PFSK-1 (cell line): Measurements from ENCODE around the gene ZNF462.

Source experiments
- FOXP2 ChIP-seq: optimal IDR thresholded peaks from 2 replicates; pipeline ENCODE3; 2011; ENCODE audit warnings: borderline replicate concordance, control low read depth, inconsistent platforms; ENCODE audit not compliant: insufficient read depth; ENCODE audit errors: extremely low read length, extremely low read depth
- POLR2AphosphoS5 ChIP-seq: IDR thresholded peaks from 2 replicates; pipeline ENCODE4 v1.6.1; 2012; ENCODE audit warnings: low read depth, mild to moderate bottlenecking, control low read depth, low read length, moderate library complexity
- SIN3A ChIP-seq: IDR thresholded peaks from 2 replicates; pipeline ENCODE4 v1.6.1; 2012; ENCODE audit warnings: mild to moderate bottlenecking, low read length, moderate library complexity, borderline replicate concordance; ENCODE audit not compliant: insufficient read depth
- TAF1 ChIP-seq: IDR thresholded peaks from 2 replicates; pipeline ENCODE4 v1.6.1; 2012; ENCODE audit warnings: low read length, control low read depth, borderline replicate concordance; ENCODE audit not compliant: insufficient read depth
- TF ChIP-seq, protein P1 (sequence below), 2 experiments: IDR thresholded peaks; 2 replicates each; pipeline versions ENCODE4 v1.6.1 to v1.8.0; 2011 to 2012; ENCODE audit warnings: low read depth in 2 of 2, low read length in 2 of 2, control low read depth in 1 of 2, inconsistent platforms in 1 of 2, mild to moderate bottlenecking in 1 of 2, moderate library complexity in 1 of 2; ENCODE audit not compliant: insufficient read depth in 1 of 2

The ZNF462 gene

GRCh38 chr9:106963684-106964083 lies 100.7 kb downstream of the ZNF462 start:
- no peak for TF ChIP-seq SIN3A
- no peak for TF ChIP-seq TAF1
- TF ChIP-seq, protein P1, sequence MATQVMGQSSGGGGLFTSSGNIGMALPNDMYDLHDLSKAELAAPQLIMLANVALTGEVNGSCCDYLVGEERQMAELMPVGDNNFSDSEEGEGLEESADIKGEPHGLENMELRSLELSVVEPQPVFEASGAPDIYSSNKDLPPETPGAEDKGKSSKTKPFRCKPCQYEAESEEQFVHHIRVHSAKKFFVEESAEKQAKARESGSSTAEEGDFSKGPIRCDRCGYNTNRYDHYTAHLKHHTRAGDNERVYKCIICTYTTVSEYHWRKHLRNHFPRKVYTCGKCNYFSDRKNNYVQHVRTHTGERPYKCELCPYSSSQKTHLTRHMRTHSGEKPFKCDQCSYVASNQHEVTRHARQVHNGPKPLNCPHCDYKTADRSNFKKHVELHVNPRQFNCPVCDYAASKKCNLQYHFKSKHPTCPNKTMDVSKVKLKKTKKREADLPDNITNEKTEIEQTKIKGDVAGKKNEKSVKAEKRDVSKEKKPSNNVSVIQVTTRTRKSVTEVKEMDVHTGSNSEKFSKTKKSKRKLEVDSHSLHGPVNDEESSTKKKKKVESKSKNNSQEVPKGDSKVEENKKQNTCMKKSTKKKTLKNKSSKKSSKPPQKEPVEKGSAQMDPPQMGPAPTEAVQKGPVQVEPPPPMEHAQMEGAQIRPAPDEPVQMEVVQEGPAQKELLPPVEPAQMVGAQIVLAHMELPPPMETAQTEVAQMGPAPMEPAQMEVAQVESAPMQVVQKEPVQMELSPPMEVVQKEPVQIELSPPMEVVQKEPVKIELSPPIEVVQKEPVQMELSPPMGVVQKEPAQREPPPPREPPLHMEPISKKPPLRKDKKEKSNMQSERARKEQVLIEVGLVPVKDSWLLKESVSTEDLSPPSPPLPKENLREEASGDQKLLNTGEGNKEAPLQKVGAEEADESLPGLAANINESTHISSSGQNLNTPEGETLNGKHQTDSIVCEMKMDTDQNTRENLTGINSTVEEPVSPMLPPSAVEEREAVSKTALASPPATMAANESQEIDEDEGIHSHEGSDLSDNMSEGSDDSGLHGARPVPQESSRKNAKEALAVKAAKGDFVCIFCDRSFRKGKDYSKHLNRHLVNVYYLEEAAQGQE (IDR thresholded peaks at IDR 0.05; ENCODE audit: insufficient read depth in 1 of 2, low read depth in 2 of 2, low read length in 2 of 2) = no peak

- TF ChIP-seq, protein P1 (IDR thresholded peaks at IDR 0.05; ENCODE audit: insufficient read depth in 1 of 2, low read depth in 2 of 2, low read length in 2 of 2) = no peak
- TF ChIP-seq SIN3A (no peak), FOXP2 (no peak), TAF1 (no peak), POLR2AphosphoS5 (no peak)
Measured at GRCh38 chr9:106964329-106964728, 101.4 kb downstream of the ZNF462 start.

DNA sequence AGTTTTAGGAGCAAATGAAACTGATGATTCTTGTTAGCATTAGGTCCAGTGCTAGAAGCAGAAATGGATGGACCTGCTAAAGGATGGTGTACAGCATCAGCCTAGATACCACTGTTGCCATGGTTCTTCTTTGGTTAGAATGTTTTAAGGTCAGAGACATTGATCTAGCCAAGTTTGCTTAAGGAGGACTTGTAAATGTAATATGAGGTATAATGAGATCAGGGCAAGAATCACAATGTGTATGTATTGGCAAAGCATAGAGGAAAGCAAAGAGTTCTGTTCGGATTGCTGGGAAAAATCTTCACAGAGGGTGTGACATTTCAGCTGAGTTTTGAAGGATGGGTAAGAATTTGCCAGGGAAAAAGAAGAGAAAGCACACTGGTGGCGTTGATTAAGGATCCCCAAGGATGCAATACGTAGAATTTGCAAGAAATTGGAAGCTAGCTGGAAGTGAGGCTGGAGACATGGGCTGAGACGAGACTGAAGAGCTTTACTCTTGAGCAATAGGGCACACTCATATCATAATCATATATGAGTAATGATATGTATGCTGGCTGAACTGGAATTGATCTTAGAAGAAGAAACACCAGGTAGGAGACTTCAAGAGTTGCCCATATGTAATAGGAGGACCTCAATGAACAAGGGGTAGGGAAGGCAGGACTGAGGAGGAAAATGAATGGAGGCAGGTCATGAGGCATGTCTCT lies 102.0 kb downstream of the ZNF462 start:
- TF ChIP-seq TAF1 (no peak), FOXP2 (no peak), SIN3A (no peak), POLR2AphosphoS5 (no peak)
- TF ChIP-seq, protein P1 (IDR thresholded peaks at IDR 0.05; ENCODE audit: insufficient read depth in 1 of 2, low read depth in 2 of 2, low read length in 2 of 2) = no peak

DNA sequence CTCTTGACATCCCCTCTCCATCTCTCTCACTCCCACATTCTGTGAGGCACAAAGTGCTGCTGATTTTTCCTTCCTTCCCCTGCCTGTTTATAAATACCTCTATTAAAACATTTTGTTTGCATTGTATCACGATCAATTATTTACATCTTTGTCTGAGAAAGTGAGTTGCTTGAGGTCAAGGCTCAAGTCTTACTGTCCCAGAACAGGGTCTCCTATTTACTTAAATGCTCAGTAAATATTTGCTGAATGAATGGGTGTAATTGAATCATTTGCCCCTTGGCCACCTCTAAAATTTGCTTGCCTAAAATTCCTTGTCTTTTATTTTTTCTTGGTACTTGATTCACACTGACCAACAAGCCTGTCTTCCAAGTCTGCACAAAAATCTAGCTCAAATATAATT lies 103.5 kb downstream of the ZNF462 start:
- no peak for TF ChIP-seq TAF1
- no peak for TF ChIP-seq POLR2AphosphoS5
- TF ChIP-seq, protein P1 (IDR thresholded peaks at IDR 0.05; ENCODE audit: insufficient read depth in 1 of 2, low read depth in 2 of 2, low read length in 2 of 2) = no peak
- no peak for TF ChIP-seq FOXP2
- no peak for TF ChIP-seq SIN3A

DNA sequence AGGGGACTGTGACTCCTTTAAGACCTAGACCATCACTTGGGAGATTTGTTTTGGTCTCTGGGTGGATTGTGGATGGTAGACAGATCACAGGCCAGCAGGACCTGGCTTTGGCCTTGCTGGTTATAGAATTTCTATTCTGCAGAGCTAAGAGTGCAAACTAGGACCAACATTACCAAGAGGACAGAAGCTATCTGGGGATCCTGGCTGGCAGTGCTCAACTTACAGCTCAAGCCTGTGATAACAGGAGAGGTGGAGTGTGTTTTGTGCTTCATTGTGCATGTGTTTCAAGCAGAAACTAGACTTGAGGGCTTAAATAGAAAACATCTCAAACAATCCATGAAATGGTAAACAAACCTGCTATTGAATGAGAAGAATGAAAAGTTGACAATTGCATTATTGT lies 106.7 kb downstream of the ZNF462 start:
- no peak for TF ChIP-seq TAF1
- no peak for TF ChIP-seq POLR2AphosphoS5
- TF ChIP-seq, protein P1 (IDR thresholded peaks at IDR 0.05; ENCODE audit: insufficient read depth in 1 of 2, low read depth in 2 of 2, low read length in 2 of 2) = no peak
- no peak for TF ChIP-seq FOXP2
- no peak for TF ChIP-seq SIN3A
